ENCODE measurements around the gene PRCP.

- TF ChIP-seq RAD21 (IDR thresholded peaks at IDR 0.05) (no peak), ATF3 (IDR thresholded peaks at IDR 0.05) (no peak), CTCF (IDR thresholded peaks at IDR 0.05; ENCODE audit: low read depth, low read length, missing input control) (no peak), RXRA (IDR thresholded peaks at IDR 0.05) (no peak), HNF4G (IDR thresholded peaks at IDR 0.05) (no peak), ZBTB33 (IDR thresholded peaks at IDR 0.05) (no peak), TAF1 (conservative IDR thresholded peaks at IDR 0.05) (no peak), YY1 (IDR thresholded peaks at IDR 0.05) (no peak), HNF4A (conservative IDR thresholded peaks at IDR 0.05) (no peak), MAX (IDR thresholded peaks at IDR 0.05) (no peak)
Measured at GRCh38 chr11:82901922-82902485, 1.8 kb upstream of the PRCP start.
